Common myeloid progenitor, CD34-positive (primary cell): ENCODE results near the gene FBXO11.
A peak's percentile ranks its signal among the peaks of the same experiment; 100 is the strongest.

Source experiments
- CTCF ChIA-PET: fragments of 350-600 bp; sonication (Branson Sonifier 250); formaldehyde crosslinking; loops from one replicate; lab custom pipeline; 2021; ENCODE audit warnings: antibody characterized with exemption; lab: Charles Lee
- POLR2A ChIA-PET: fragments of 350-600 bp; sonication (Branson Sonifier 250); formaldehyde crosslinking; loops from one replicate; lab custom pipeline; 2021; ENCODE audit warnings: antibody characterized with exemption; lab: Charles Lee
- DNase-seq, 3 donors: peaks; one replicate each; pipeline versions ENCODE4 v3.0.0 to v3.0.0-alpha.2; 2013
- H3K27ac ChIP-seq, 2 experiments: 1 replicate in 1 of 2; 2 replicates in 1 of 2; pipeline ENCODE4 v1.7.0; 2013; ENCODE audit warnings: inconsistent platforms in 2 of 2, low read length in 2 of 2, mild to moderate bottlenecking in 2 of 2, low read depth in 1 of 2, moderate library complexity in 1 of 2; ENCODE audit not compliant: severe bottlenecking in 2 of 2, insufficient read depth in 1 of 2, poor library complexity in 1 of 2
- H3K27me3 ChIP-seq, 5 experiments: replicated peaks in 2 of 5; 1 replicate in 3 of 5; 2 replicates in 2 of 5; pipeline versions ENCODE4 v1.6.1 to v1.7.0; 2013; ENCODE audit warnings: low read length in 4 of 5, mild to moderate bottlenecking in 2 of 5, moderate library complexity in 2 of 5, inconsistent platforms in 1 of 5; ENCODE audit not compliant: insufficient read depth in 5 of 5, control insufficient read depth in 4 of 5
- H3K36me3 ChIP-seq, 4 experiments: 1 replicate in 2 of 4; 2 replicates in 2 of 4; pipeline versions ENCODE4 v1.6.1 to v1.7.0; 2013; ENCODE audit warnings: low read length in 3 of 4, control low read depth in 1 of 4, mild to moderate bottlenecking in 1 of 4; ENCODE audit not compliant: control insufficient read depth in 4 of 4, insufficient read depth in 4 of 4
- H3K4me1 ChIP-seq, 4 experiments: 1 replicate in 3 of 4; 2 replicates in 1 of 4; pipeline versions ENCODE4 v1.6.1 to v1.7.1; 2013; ENCODE audit warnings: low read length in 3 of 4, mild to moderate bottlenecking in 3 of 4, control low read depth in 1 of 4, inconsistent platforms in 1 of 4, moderate library complexity in 1 of 4; ENCODE audit not compliant: control insufficient read depth in 4 of 4, insufficient read depth in 4 of 4; ENCODE audit errors: control extremely low read depth in 1 of 4
- H3K4me3 ChIP-seq, 7 experiments: 1 replicate in 4 of 7; 2 replicates in 3 of 7; pipeline versions ENCODE4 v1.5.1 to v1.7.0; 2013; ENCODE audit warnings: mild to moderate bottlenecking in 7 of 7, low read length in 6 of 7, moderate library complexity in 6 of 7, inconsistent platforms in 2 of 7, low read depth in 2 of 7, control low read depth in 1 of 7; ENCODE audit not compliant: insufficient read depth in 4 of 7, control insufficient read depth in 1 of 7; ENCODE audit errors: extremely low read depth in 1 of 7
- H3K9me3 ChIP-seq, 5 experiments: 1 replicate in 4 of 5; 2 replicates in 1 of 5; pipeline versions ENCODE4 v1.6.1 to v1.7.1; 2013; ENCODE audit warnings: low read length in 4 of 5, mild to moderate bottlenecking in 2 of 5, inconsistent platforms in 1 of 5, low read depth in 1 of 5, moderate library complexity in 1 of 5; ENCODE audit not compliant: control insufficient read depth in 4 of 5, insufficient read depth in 2 of 5; ENCODE audit errors: control extremely low read depth in 1 of 5
- WGBS: methylation state at CpG from one replicate; pipeline ENCODE4 v1.1.5; 2013; ENCODE audit not compliant: insufficient coverage; 5-methylcytosine and 5-hydroxymethylcytosine counted together

The FBXO11 gene

DNA sequence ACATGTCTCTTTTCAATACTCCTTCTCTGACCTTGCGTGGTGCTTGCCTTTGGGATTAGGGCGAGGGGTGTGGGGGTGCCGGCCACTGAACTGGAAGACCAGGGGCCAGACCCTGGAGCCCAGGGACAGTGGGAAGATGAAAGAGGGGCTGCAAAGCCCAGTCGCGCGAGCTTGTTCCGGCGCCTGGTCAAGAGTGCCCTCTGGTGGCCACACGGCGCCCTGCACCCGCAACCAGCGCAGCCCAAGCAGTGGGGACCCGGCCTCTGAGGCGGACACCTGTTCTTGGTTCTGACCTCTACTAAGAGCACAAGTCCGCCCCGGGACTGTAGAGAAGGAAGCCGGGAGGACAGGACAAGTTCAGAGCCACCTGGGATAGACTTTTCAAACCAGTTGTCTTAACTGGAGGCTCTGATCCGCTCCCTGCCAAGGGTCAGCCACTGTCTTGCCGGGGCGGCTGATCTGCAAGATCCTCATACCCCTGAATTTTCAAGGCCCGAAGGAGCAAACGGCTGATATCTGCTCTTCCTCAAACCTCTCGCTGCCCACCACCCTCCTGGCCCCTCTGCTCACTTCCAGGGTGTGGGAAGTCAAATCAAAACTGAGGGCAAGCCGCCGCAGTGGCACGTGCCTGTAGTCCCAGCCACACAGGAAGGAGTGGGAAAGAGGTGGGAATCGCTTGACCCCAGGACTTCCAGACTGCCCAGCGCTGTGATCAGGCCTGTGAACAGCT, 138.3 kb downstream of the FBXO11 start:
- Histone ChIP-seq H3K4me3 (peak overlapping the region in 1 of 7 experiments; percentile 20), H3K36me3 (no peaks in the 10 kb centered on the region), H3K9me3 (peaks cover 0 to 3% (median 0%) of the 10 kb centered on the region in 5 experiments), H3K4me1 (no peaks in the 10 kb centered on the region), H3K27me3 (no peaks in the 10 kb centered on the region), H3K27ac (no peak overlapping the region)
- DNase-seq = peak; percentile 53 to 62 (median 57)
- ChIA-PET CTCF (interaction anchor here (0.6 to 3.3 kb wide), 21 partner anchors 10 to 433 kb away, joined by 3 to 32 read pairs (median 3); no protein-coding TSS in a partner anchor), POLR2A (interaction anchor here (0.6 kb wide), 1 partner anchor 792 kb away, joined by 4 read pairs; no protein-coding TSS in a partner anchor)
- 36% methylated on average over 17 of the region's 28 CpGs for WGBS

- DNase-seq = no peak
- Histone ChIP-seq H3K4me1 (no peaks in the 10 kb centered on the region), H3K4me3 (peak overlapping the region in 1 of 7 experiments; percentile 20), H3K27ac (no peak overlapping the region), H3K36me3 (no peaks in the 10 kb centered on the region), H3K27me3 (no peaks in the 10 kb centered on the region), H3K9me3 (peaks cover 0 to 3% (median 0%) of the 10 kb centered on the region in 5 experiments)
- POLR2A ChIA-PET = interaction anchor here (0.6 to 0.7 kb wide), 2 partner anchors 15 to 792 kb away, joined by 4 to 6 read pairs; no protein-coding TSS in a partner anchor
- WGBS = 71% methylated on average over 1 of the region's 3 CpGs
- CTCF ChIA-PET = interaction anchor here (0.6 to 3.3 kb wide), 20 partner anchors 11 to 432 kb away, joined by 3 to 32 read pairs (median 3); no protein-coding TSS in a partner anchor
Observed at GRCh38 chr2:47767497-47767844, 138.8 kb downstream of the FBXO11 start.

DNA sequence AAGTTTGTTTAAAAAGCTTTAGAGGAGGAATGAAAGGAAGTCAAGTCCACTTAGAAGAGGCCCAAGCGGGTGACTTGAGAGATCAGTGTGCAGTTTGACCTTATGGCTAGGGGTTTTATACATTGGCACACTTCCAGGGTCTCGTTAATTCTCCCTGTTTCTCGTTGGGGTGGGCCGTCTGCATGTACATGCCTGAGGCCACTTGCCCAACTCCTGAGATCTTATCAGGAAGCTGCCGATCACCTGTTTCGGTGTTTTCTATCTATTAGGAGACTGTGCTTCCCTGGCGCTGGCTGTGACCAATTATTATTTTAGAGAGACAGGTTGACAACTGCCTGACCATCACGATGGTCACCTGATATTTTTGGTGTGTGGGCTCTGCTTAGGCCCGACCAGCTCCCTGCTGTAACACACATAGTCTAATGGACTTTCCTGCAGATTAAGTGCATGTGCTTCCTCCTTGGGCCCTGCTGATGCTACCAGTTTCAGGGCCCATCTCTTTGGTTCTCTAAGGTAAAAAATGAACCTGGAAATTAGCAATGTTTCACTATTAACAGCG, 154.4 kb downstream of the FBXO11 start:
- no peak for DNase-seq
- Histone ChIP-seq H3K27me3 (no peaks in the 10 kb centered on the region), H3K4me1 (no peaks in the 10 kb centered on the region), H3K27ac (no peak overlapping the region), H3K4me3 (no peak overlapping the region), H3K9me3 (peaks cover 0 to 9% (median 8%) of the 10 kb centered on the region in 5 experiments), H3K36me3 (no peaks in the 10 kb centered on the region)
- ChIA-PET CTCF (interaction anchor here (1.0 kb wide), 1 partner anchor 16 kb away, joined by 3 read pairs; no protein-coding TSS in a partner anchor), POLR2A (no interaction called here)
- 90% methylated on average over 9 of the region's 10 CpGs for WGBS

- H3K27ac ChIP-seq = no peak overlapping the region
- POLR2A ChIA-PET = no interaction called here
- no peak for DNase-seq
- H3K4me1 ChIP-seq = no peaks in the 10 kb centered on the region
- H3K27me3 ChIP-seq = peaks cover 0 to 2% (median 0%) of the 10 kb centered on the region in 5 experiments
- WGBS = 100% methylated on average over 3 of the region's 4 CpGs
- no peak overlapping the region for H3K4me3 ChIP-seq
- CTCF ChIA-PET = no interaction called here
- peaks cover 0 to 11% (median 8%) of the 10 kb centered on the region in 5 experiments for H3K9me3 ChIP-seq
- no peaks in the 10 kb centered on the region for H3K36me3 ChIP-seq
Observed at GRCh38 chr2:47747878-47748277, 158.4 kb downstream of the FBXO11 start.

- WGBS = 92% methylated on average over 2 of the region's 2 CpGs
- peaks cover 0 to 3% (median 0%) of the 10 kb centered on the region in 5 experiments for H3K27me3 ChIP-seq
- H3K9me3 ChIP-seq = peaks cover 0 to 11% (median 6%) of the 10 kb centered on the region in 5 experiments
- ChIA-PET CTCF (no interaction called here), POLR2A (no interaction called here)
- no peak for DNase-seq
- H3K4me1 ChIP-seq = no peaks in the 10 kb centered on the region
- H3K4me3 ChIP-seq = no peak overlapping the region
- no peaks in the 10 kb centered on the region for H3K36me3 ChIP-seq
- no peak overlapping the region for H3K27ac ChIP-seq
Observed at GRCh38 chr2:47744074-47744473, 162.2 kb downstream of the FBXO11 start.

DNA sequence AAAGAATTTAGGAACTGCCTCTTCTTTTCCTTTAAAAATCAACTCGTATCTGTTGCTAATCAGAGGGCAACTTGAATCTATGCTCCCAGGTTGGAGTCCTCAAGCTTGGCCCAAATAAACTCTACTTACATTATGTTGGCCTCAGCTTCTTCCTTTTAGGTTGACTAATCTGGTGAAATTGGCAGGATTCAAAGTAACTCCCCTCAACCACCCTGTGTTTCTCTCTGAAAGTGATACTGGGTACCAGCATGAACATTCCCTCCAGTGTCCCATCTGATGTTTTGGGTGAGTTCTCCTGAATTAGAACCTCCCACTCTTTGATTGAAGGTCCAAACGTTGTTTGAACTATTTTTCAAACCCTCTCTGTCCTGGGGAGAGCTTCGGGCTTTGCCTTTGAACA, 164.7 kb downstream of the FBXO11 start:
- Histone ChIP-seq H3K4me3 (no peak overlapping the region), H3K36me3 (no peaks in the 10 kb centered on the region), H3K27me3 (peaks cover 0 to 3% (median 0%) of the 10 kb centered on the region in 5 experiments), H3K9me3 (no peaks in the 10 kb centered on the region), H3K27ac (no peak overlapping the region), H3K4me1 (no peaks in the 10 kb centered on the region)
- no peak for DNase-seq
- ChIA-PET POLR2A (no interaction called here), CTCF (no interaction called here)
- WGBS = 80% methylated on average over 3 of the region's 3 CpGs

DNA sequence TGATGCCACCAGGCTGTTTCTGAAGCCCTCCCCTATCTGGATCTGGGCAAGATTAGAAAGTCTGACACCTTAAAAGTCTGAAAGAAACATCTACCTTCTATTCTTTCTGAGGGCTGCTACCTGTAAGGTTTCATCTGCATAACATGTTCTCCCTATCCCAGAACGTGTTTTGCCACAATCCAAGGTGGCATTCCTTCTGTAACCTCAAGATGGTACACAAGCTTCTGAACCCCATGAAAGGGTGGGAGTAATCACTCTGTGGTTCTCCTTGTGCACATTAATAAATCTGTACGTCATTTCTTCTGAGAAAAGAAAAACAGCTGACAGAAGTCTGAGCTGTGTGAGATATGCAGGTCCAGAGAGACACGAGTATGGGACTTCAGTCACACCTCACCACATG, 165.2 kb downstream of the FBXO11 start:
- ChIA-PET CTCF (no interaction called here), POLR2A (no interaction called here)
- no peaks in the 10 kb centered on the region for H3K9me3 ChIP-seq
- no peak for DNase-seq
- WGBS = 90% methylated on average over 2 of the region's 3 CpGs
- H3K27ac ChIP-seq = no peak overlapping the region
- no peaks in the 10 kb centered on the region for H3K4me1 ChIP-seq
- H3K27me3 ChIP-seq = peaks cover 0 to 3% (median 0%) of the 10 kb centered on the region in 5 experiments
- no peaks in the 10 kb centered on the region for H3K36me3 ChIP-seq
- no peak overlapping the region for H3K4me3 ChIP-seq
